Esophagus squamous epithelium (tissue), 5 donors: ENCODE results near the gene SLC9A2. TPM values are rescaled to one million over a fixed set of nuclear protein-coding genes. Genes with fewer than 3 reads are reported as not detected.

Experiments
- DNase-seq: peaks from one replicate; lab custom pipeline; 2025; lab: John Stamatoyannopoulos, UW
- H3K27ac ChIP-seq, 4 donors: fragments of 200-600 bp; sonication (generic); one replicate each; pipeline ENCODE4 v1.5.1; 2016 to 2019; ENCODE audit warnings: mild to moderate bottlenecking in 1 of 4
- H3K27me3 ChIP-seq, 4 donors: fragments of 200-600 bp; sonication (generic); 1 replicate in 3 of 4; 2 replicates in 1 of 4; pipeline versions ENCODE4 v1.5.1 to v1.6.0; 2017 to 2021; ENCODE audit warnings: antibody characterized with exemption in 1 of 4
- H3K36me3 ChIP-seq, 3 donors: fragments of 200-600 bp; sonication (generic); one replicate each; pipeline ENCODE4 v1.5.1; 2016 to 2019
- H3K4me1 ChIP-seq, 3 donors: fragments of 200-600 bp; sonication (generic); one replicate each; pipeline ENCODE4 v1.5.1; 2017 to 2019
- H3K4me3 ChIP-seq, 4 donors: fragments of 200-600 bp; sonication (generic); 1 replicate in 3 of 4; 2 replicates in 1 of 4; pipeline ENCODE4 v1.5.1; 2016 to 2019; ENCODE audit warnings: mild to moderate bottlenecking in 2 of 4, moderate library complexity in 1 of 4
- H3K9me3 ChIP-seq, 3 donors: fragments of 200-600 bp; sonication (generic); one replicate each; pipeline ENCODE4 v1.5.1; 2016 to 2019
- POLR2A ChIP-seq, 4 donors: fragments of 450-650 bp; IDR thresholded peaks; one replicate each; pipeline ENCODE4 v1.6.1; 2017; ENCODE audit warnings: antibody characterized with exemption in 4 of 4, mild to moderate bottlenecking in 4 of 4, moderate library complexity in 3 of 4
- WGBS, 2 donors: methylation state at CpG; one replicate each; pipeline ENCODE4 v1.1.5; 2018; 5-methylcytosine and 5-hydroxymethylcytosine counted together
- intact Hi-C: fragments of 100-400 bp; cut with DNase I; formaldehyde crosslinking; loops from one replicate; pipeline ENCODE4 v1.15.0; 2022
- total RNA-seq, 4 donors: library from RNA; depleted of rRNA; stranded (reverse); fragments of >200 nt; gene quantifications; one replicate each; pipeline ENCODE4 v1.1.0, GENCODE V29; 2016
- TF ChIP-seq, protein P1 (sequence below), 6 experiments: fragments of 450-650 bp in 4 of 6; fragments of 200-600 bp in 2 of 6; sonication (generic) in 2 of 6; IDR thresholded peaks; one replicate each; pipeline ENCODE4 v1.5.1; 2016 to 2019; ENCODE audit warnings: antibody characterized with exemption in 6 of 6, mild to moderate bottlenecking in 4 of 6, moderate library complexity in 4 of 6
- donor health status: DM: yes; HTN: yes; CAD: no.

SLC9A2 gene
- total RNA-seq, 4 donors from 2014 or later = 0.47 TPM; not detected in 3

DNA sequence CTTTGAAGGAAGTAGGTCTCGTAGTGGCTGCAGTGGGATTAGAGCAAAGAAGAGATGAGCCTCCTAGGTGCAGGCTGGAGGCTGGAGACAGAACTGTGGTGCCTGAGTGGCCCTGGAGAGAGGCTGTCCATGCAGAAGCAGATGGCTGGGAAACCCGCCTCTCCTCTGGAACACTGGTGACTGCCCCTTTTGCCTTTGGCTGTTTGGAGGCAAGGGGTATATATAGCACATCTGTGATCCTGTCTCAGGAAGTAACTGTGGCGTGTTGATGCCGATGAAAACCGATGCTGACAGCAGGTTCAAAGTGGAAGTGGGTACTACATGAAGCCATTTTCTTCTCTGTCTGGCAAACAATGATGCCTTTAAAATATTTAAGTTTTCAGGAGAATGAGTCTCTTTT lies 43.5 kb downstream of the SLC9A2 start:
- TF ChIP-seq POLR2A (IDR thresholded peaks at IDR 0.05) = no peak
- TF ChIP-seq, protein P1, sequence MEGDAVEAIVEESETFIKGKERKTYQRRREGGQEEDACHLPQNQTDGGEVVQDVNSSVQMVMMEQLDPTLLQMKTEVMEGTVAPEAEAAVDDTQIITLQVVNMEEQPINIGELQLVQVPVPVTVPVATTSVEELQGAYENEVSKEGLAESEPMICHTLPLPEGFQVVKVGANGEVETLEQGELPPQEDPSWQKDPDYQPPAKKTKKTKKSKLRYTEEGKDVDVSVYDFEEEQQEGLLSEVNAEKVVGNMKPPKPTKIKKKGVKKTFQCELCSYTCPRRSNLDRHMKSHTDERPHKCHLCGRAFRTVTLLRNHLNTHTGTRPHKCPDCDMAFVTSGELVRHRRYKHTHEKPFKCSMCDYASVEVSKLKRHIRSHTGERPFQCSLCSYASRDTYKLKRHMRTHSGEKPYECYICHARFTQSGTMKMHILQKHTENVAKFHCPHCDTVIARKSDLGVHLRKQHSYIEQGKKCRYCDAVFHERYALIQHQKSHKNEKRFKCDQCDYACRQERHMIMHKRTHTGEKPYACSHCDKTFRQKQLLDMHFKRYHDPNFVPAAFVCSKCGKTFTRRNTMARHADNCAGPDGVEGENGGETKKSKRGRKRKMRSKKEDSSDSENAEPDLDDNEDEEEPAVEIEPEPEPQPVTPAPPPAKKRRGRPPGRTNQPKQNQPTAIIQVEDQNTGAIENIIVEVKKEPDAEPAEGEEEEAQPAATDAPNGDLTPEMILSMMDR (IDR thresholded peaks at IDR 0.05) = no peak
- WGBS, 2 donors = 48 to 53% methylated on average over 5 of the region's 5 CpGs
- H3K4me3 ChIP-seq = no peak overlapping the region

DNA sequence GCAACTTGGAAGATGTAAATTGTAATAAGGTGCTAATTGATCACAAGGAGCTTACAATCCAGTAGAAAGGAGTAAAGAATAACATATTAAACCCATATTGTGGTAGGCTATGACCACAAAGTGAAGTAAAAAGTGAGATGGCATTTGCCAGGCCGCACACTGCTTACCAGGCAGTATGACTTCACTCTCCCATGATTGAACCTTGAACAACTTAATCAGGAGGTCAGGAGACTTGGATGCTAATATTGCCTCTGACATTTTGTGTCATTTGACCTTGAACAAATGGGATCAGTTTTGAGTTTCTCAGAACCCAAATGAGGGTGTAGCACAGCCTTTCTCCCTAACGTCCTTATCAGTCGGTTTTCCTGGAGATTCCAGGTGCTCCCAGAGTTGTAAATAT lies 44.0 kb downstream of the SLC9A2 start:
- Histone ChIP-seq H3K9me3 (no peaks in the 10 kb centered on the region), H3K27ac (no peak overlapping the region), H3K4me1 (peaks cover 0 to 6% (median 0%) of the 10 kb centered on the region in 3 donors), H3K36me3 (no peaks in the 10 kb centered on the region), H3K4me3 (no peak overlapping the region), H3K27me3 (peaks cover 0 to 2% (median 0%) of the 10 kb centered on the region in 4 donors)
- intact Hi-C loops = no loop called here
- WGBS, 2 donors = 47 to 61% methylated on average over 3 of the region's 3 CpGs
- TF ChIP-seq, protein P1 (IDR thresholded peaks at IDR 0.05) = no peak
- no peak for TF ChIP-seq POLR2A (IDR thresholded peaks at IDR 0.05)
- no peak for DNase-seq

More for the DNA sequence above, 43.5 kb downstream of the SLC9A2 start:
- no peaks in the 10 kb centered on the region for H3K9me3 ChIP-seq
- no peaks in the 10 kb centered on the region for H3K36me3 ChIP-seq
- intact Hi-C loops = no loop called here
- H3K27ac ChIP-seq = no peak overlapping the region
- peaks cover 0 to 2% (median 0%) of the 10 kb centered on the region in 4 donors for H3K27me3 ChIP-seq
- peaks cover 0 to 6% (median 0%) of the 10 kb centered on the region in 3 donors for H3K4me1 ChIP-seq
- DNase-seq = no peak

DNA sequence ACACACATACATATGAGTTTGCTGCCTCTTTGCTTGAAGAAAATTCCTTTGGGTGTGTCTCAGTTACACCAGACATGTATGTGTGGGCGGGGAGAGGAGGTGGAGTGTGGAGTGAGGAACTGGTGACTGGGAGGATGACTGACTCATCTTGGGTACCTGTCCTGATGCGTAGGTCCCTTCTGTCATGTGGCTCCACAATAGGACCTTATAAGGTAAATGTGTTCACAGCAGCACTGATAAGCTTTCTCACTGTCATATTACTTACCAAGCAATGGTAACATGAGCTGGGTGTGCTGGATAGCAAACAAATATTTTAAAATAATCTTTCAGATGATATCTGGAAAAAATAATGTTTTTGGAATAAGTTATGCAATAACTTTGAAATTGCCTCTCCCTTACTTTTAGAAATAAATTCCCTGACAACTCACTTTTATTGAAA lies 45.1 kb downstream of the SLC9A2 start:
- 25 to 26% methylated on average over 2 of the region's 2 CpGs for WGBS, 2 donors
- Histone ChIP-seq H3K9me3 (no peaks in the 10 kb centered on the region), H3K27me3 (peaks cover 0 to 2% (median 0%) of the 10 kb centered on the region in 4 donors), H3K36me3 (no peaks in the 10 kb centered on the region), H3K4me3 (no peak overlapping the region), H3K4me1 (peaks cover 0 to 6% (median 0%) of the 10 kb centered on the region in 3 donors), H3K27ac (no peak overlapping the region)
- intact Hi-C loops = no loop called here
- no peak for DNase-seq
- TF ChIP-seq, protein P1 (IDR thresholded peaks at IDR 0.05) = no peak
- no peak for TF ChIP-seq POLR2A (IDR thresholded peaks at IDR 0.05)

DNA sequence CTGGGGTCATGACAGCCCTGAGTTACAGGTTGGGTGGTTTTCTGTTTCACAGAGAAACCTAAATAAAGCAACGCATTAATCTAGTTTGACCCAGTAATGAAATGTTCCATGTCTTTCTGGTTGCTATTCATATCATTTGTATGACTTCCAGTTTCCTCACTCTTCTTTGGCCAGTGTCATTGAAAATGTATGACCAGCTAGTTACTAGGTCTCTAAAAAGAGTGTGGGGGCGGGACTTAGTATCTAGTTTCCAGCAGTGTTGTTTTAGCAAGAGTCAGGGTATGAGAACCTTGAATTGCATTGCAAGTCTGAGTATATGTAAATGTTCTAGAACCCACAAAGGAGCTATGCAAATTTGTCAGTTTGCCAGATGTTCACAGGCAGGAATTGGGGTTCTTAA lies 47.7 kb downstream of the SLC9A2 start:
- TF ChIP-seq POLR2A (IDR thresholded peaks at IDR 0.05) = no peak
- Histone ChIP-seq H3K27me3 (no peaks in the 10 kb centered on the region), H3K4me1 (peaks cover 0 to 6% (median 0%) of the 10 kb centered on the region in 3 donors), H3K4me3 (no peak overlapping the region), H3K27ac (no peak overlapping the region), H3K9me3 (no peaks in the 10 kb centered on the region), H3K36me3 (no peaks in the 10 kb centered on the region)
- 84 to 89% methylated on average over 2 of the region's 2 CpGs for WGBS, 2 donors
- intact Hi-C loops = no loop called here
- no peak for DNase-seq

DNA sequence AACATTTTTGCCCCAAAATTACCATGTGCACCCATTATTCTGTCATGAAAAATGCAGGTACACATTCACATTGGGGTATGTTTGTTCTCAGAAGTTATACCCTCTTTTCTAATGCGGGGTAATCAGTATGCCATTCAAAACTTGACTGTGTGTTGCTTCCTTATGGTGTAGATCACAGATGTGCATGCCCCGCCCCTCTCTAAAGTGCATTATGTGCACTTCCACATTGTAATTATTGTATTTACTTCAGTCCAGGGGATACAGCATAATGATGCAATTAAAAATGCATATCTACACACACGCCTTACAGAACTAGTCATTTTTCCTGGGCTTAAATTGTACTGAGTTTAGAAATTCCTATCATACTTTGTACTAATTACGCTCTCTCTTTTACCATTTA lies 48.8 kb downstream of the SLC9A2 start:
- peaks cover 0 to 6% (median 0%) of the 10 kb centered on the region in 3 donors for H3K4me1 ChIP-seq
- no peaks in the 10 kb centered on the region for H3K9me3 ChIP-seq
- WGBS, 2 donors = 82 to 92% methylated on average over 4 of the region's 4 CpGs
- TF ChIP-seq POLR2A (IDR thresholded peaks at IDR 0.05) = no peak
- TF ChIP-seq, protein P1 (IDR thresholded peaks at IDR 0.05) = no peak
- H3K4me3 ChIP-seq = no peak overlapping the region
- intact Hi-C loops = no loop called here
- no peak overlapping the region for H3K27ac ChIP-seq
- DNase-seq = no peak
- no peaks in the 10 kb centered on the region for H3K27me3 ChIP-seq
- no peaks in the 10 kb centered on the region for H3K36me3 ChIP-seq

DNA sequence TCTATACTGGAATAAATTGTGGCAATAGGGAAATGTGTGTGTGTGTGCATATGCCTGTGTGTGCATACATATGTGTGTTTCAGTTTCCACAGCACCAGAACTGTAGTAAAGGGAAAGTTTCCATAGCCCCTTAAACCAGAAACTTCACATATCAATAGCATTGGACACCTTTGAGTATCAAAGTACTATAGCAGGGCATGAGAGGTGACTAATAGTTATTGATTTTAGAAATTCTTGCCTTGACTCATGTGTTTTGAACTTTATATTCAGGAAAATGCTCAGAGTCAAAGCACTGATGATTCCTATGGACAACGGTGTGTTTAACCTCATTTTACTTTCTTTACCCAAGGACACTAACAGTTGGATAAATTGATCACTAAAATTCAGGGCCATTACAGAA lies 50.0 kb downstream of the SLC9A2 start:
- no peak for TF ChIP-seq POLR2A (IDR thresholded peaks at IDR 0.05)
- TF ChIP-seq, protein P1 (IDR thresholded peaks at IDR 0.05) = no peak
- H3K36me3 ChIP-seq = no peaks in the 10 kb centered on the region
- intact Hi-C loops = no loop called here
- H3K27ac ChIP-seq = no peak overlapping the region
- DNase-seq = no peak
- no peaks in the 10 kb centered on the region for H3K27me3 ChIP-seq
- WGBS, 2 donors = 78 to 93% methylated on average over 1 of the region's 1 CpG
- no peak overlapping the region for H3K4me3 ChIP-seq
- no peaks in the 10 kb centered on the region for H3K9me3 ChIP-seq
- H3K4me1 ChIP-seq = no peaks in the 10 kb centered on the region
